Neutrophil (primary cell): ENCODE results near the gene PCAT6.

Experiments
- H3K27ac ChIP-seq: fragments of 200-600 bp; sonication (generic); 2 replicates; pipeline ENCODE4 v1.5.1; 2016; ENCODE audit warnings: mild to moderate bottlenecking, moderate library complexity
- H3K27me3 ChIP-seq: fragments of 200-600 bp; sonication (generic); 2 replicates; pipeline ENCODE4 v1.6.0; 2016; ENCODE audit warnings: mild to moderate bottlenecking
- H3K36me3 ChIP-seq: fragments of 200-600 bp; sonication (generic); 2 replicates; pipeline ENCODE4 v1.5.1; 2017
- H3K4me1 ChIP-seq, 2 experiments: fragments of 200-600 bp in 1 of 2; sonication (generic) in 1 of 2; 1 replicate in 1 of 2; 2 replicates in 1 of 2; pipeline versions ENCODE4 v1.5.1 to v1.6.1; 2013 to 2016; ENCODE audit warnings: low read depth in 1 of 2, low read length in 1 of 2, mild to moderate bottlenecking in 1 of 2, moderate library complexity in 1 of 2; ENCODE audit not compliant: control insufficient read depth in 1 of 2, insufficient read depth in 1 of 2
- H3K4me3 ChIP-seq, 2 experiments: fragments of 200-600 bp in 1 of 2; sonication (generic) in 1 of 2; 1 replicate in 1 of 2; 2 replicates in 1 of 2; pipeline ENCODE4 v1.5.1; 2013 to 2016; ENCODE audit warnings: low read depth in 1 of 2, low read length in 1 of 2, mild to moderate bottlenecking in 1 of 2, moderate library complexity in 1 of 2
- H3K9me3 ChIP-seq: fragments of 200-600 bp; sonication (generic); 2 replicates; pipeline ENCODE4 v1.5.1; 2016
- CTCF ChIP-seq: fragments of 200-600 bp; sonication (generic); IDR thresholded peaks from 2 replicates; pipeline ENCODE4 v1.5.1; 2016; ENCODE audit warnings: antibody characterized with exemption

PCAT6 gene

DNA sequence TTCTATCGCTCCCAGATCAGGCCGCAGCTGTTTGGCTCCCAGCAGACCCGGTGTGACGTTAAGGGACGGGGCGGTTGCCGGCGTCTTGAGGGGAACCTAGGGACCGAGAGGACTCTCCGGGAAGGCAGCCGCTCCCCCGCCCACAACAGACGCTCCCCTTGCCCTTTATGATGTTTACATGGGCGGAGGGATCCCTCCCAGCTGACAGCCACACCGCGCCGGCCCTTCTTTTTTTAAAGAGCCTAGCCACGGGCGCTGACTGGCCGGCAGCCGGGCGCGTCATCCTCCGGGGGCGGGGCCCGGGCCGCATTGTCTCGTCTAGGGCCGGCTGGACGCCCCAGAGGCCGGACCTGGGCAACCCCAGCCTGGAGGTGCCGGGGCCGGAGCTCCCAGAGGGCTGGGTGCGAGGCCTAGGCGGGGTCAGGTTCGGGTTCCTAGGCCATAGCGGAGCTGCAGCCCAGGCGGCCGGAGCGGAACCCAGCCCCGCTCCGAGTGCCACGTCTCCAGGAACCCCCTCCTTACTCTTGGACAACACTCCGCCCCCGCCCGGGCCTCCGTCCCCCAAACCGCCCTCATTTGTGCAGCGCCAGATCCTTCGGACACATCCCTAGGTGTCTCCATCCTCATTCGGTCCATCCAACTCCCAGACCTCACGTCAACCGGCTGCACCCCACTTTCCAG lies at the start of gene PCAT6:
TSS of gene PCAT6 (plus strand) at position 340 of the 681 bp plus-strand sequence.
- Histone ChIP-seq H3K4me3 (peak within 1 kb of the TSS; percentile 71 to 82), H3K27me3 (peaks cover 10% of the 10 kb centered on the region), H3K27ac (peak within 1 kb of the TSS; percentile 89), H3K9me3 (no peaks in the 10 kb centered on the region), H3K4me1 (peaks cover 38 to 50% of the 10 kb centered on the region in 2 experiments), H3K36me3 (no peaks in the 10 kb centered on the region)
- TF ChIP-seq CTCF, result peak; percentile 49

GRCh38 chr1:202762019-202762418 lies 48.7 kb upstream of the PCAT6 start:
- peaks cover 96% of the 10 kb centered on the region for H3K36me3 ChIP-seq
- H3K4me1 ChIP-seq, result peaks cover 8 to 17% of the 10 kb centered on the region in 2 experiments
- no peak overlapping the region for H3K4me3 ChIP-seq
- H3K27ac ChIP-seq, result peak overlapping the region; percentile 35
- TF ChIP-seq CTCF, result no peak
- H3K27me3 ChIP-seq, result no peaks in the 10 kb centered on the region
- no peaks in the 10 kb centered on the region for H3K9me3 ChIP-seq

DNA sequence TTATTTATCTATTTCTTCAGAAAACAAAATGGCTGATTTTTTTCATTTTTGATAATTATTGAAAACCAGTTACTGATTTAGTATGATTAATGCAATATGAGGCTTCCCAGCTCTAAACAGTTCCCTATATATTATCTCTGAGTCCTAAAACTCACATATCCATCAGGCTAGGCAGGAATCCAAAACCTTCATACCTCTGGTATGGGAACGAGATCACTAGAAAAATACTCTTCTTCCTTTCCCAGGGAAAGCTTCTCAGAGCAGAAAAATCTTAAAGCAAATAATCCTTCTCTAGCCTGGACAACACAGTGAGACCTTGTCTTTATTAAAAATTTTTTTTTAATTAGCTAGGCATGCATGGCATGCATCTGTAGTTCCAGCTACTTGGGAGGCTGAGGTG lies 45.0 kb upstream of the PCAT6 start:
- H3K9me3 ChIP-seq, result no peaks in the 10 kb centered on the region
- H3K4me3 ChIP-seq, result no peak overlapping the region
- peaks cover 63% of the 10 kb centered on the region for H3K36me3 ChIP-seq
- no peak for TF ChIP-seq CTCF
- H3K4me1 ChIP-seq, result peaks cover 0 to 13% of the 10 kb centered on the region in 2 experiments
- no peaks in the 10 kb centered on the region for H3K27me3 ChIP-seq
- no peak overlapping the region for H3K27ac ChIP-seq

DNA sequence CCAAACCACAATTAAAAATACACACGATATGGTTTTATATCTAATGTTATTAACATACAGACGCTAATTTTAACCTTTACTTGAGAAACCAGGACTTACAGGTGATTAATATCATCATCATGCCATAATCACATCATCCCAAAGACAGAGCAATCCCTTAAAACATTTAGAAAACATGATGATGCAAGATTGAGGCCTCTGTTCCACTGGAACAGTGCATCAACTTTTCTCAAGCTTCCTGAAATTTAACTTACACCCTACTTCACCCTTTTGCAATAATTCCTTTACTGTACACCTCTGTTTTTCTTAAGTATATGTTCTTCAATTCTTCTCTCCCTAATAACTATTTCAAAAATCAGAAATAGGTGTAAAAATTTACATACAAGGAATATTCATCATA lies 40.6 kb upstream of the PCAT6 start:
- peaks cover 0 to 8% of the 10 kb centered on the region in 2 experiments for H3K4me1 ChIP-seq

GRCh38 chr1:202781180-202781579 lies 29.6 kb upstream of the PCAT6 start:
- Histone ChIP-seq H3K4me3 (no peak overlapping the region), H3K9me3 (no peaks in the 10 kb centered on the region), H3K27me3 (no peaks in the 10 kb centered on the region), H3K36me3 (peaks cover 7% of the 10 kb centered on the region), H3K27ac (no peak overlapping the region), H3K4me1 (peaks cover 0 to 2% of the 10 kb centered on the region in 2 experiments)
- no peak for TF ChIP-seq CTCF

More for the DNA sequence above, 40.6 kb upstream of the PCAT6 start:
- TF ChIP-seq CTCF, result no peak
- peaks cover 57% of the 10 kb centered on the region for H3K36me3 ChIP-seq
- peak overlapping the region; percentile 45 for H3K27ac ChIP-seq
- H3K9me3 ChIP-seq, result no peaks in the 10 kb centered on the region
- H3K4me3 ChIP-seq, result no peak overlapping the region
- no peaks in the 10 kb centered on the region for H3K27me3 ChIP-seq
